Activated CD8-positive, alpha-beta memory T cell treated with anti-CD3 and anti-CD28 coated beads for 4 hours (primary cell): Measurements from ENCODE around the gene INTU.
"Not testable (repeated sequence)": the region's sequence is repeated elsewhere in the genome, so short reads cannot be mapped to it uniquely, and the experiment has no call there.

Source experiments
- DNase-seq, 2 donors: peaks; one replicate each; pipeline ENCODE4 v3.0.0-alpha.2; 2020; ENCODE audit warnings: low read depth in 2 of 2

INTU gene

GRCh38 chr4:127643791-127644190 lies 11.0 kb downstream of the INTU start:
- DNase-seq = no peak

GRCh38 chr4:127648061-127648460 lies 15.3 kb downstream of the INTU start:
- no peak for DNase-seq

- not testable (repeated sequence) for DNase-seq
Observed at GRCh38 chr4:127655590-127655989, 22.8 kb downstream of the INTU start.

- no peak for DNase-seq
Observed at GRCh38 chr4:127656047-127656680, 23.4 kb downstream of the INTU start.

GRCh38 chr4:127660284-127660885 lies 27.6 kb downstream of the INTU start:
- no peak for DNase-seq

- no peak for DNase-seq
Observed at GRCh38 chr4:127667116-127667515, 34.4 kb downstream of the INTU start.

- DNase-seq = no peak
Observed at GRCh38 chr4:127667772-127668171, 35.0 kb downstream of the INTU start.

GRCh38 chr4:127668770-127669169 lies 36.0 kb downstream of the INTU start:
- no peak for DNase-seq

GRCh38 chr4:127669691-127670090 lies 36.9 kb downstream of the INTU start:
- no peak for DNase-seq

- DNase-seq = no peak
Observed at GRCh38 chr4:127672111-127672510, 39.4 kb downstream of the INTU start.

- no peak for DNase-seq
Observed at GRCh38 chr4:127685292-127685691, 52.5 kb downstream of the INTU start.

GRCh38 chr4:127686658-127687057 lies 53.9 kb downstream of the INTU start:
- DNase-seq = no peak

GRCh38 chr4:127687580-127687979 lies 54.8 kb downstream of the INTU start:
- DNase-seq = no peak

- no peak for DNase-seq
Observed at GRCh38 chr4:127698789-127699200, 66.0 kb downstream of the INTU start.

- no peak for DNase-seq
Observed at GRCh38 chr4:127708985-127709384, 76.2 kb downstream of the INTU start.

GRCh38 chr4:127709456-127709855 lies 76.7 kb downstream of the INTU start:
- DNase-seq = no peak

GRCh38 chr4:127730142-127730913 lies 97.6 kb downstream of the INTU start, which contains the start of gene SLC25A31:
SLC25A31 (plus strand) TSS chr4:127730400; CDS start chr4:127730546, 146 bp downstream.
- DNase-seq = no peak

- DNase-seq = no peak
Observed at GRCh38 chr4:127731406-127731805, 98.6 kb downstream of the INTU start.

- no peak for DNase-seq
Observed at GRCh38 chr4:127732623-127733328, 100.0 kb downstream of the INTU start.

- no peak for DNase-seq
Observed at GRCh38 chr4:127734976-127735375, 102.2 kb downstream of the INTU start.

GRCh38 chr4:127737295-127737694 lies 104.5 kb downstream of the INTU start:
- DNase-seq = no peak

- no peak for DNase-seq
Observed at GRCh38 chr4:127741247-127741646, 108.5 kb downstream of the INTU start.
